ENCODE results near the gene MMP10. TPM values are rescaled to one million over a fixed set of nuclear protein-coding genes. Genes with fewer than 3 reads are reported as not detected.

The MMP10 gene
- total and polyA plus RNA-seq, 2 of the 8 experiments (the other 6 are each of a cell fraction or from before 2014, with no cell fraction given) = 0.03 to 0.17 TPM

DNA sequence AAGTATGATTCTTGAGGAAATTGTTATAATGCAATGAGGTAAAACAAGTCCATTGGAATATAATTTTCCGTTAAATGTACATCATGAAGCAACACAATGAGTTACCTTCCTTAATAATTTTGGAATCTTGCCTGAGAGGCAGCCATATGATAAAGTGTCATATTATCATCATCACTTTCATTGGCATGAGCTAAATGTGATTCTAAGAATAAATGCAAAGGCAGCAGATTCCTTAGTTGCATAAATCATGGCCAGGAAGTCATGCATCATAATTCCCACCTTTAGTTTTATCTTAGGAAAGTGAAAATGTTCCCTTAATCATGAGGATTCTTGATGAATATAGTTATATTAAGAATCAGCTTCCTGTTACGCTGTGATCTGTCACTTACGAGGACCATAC lies 31.8 kb upstream of the MMP10 start (continued):
- TF ChIP-seq SAP30 (IDR thresholded peaks at IDR 0.05; ENCODE audit: insufficient read depth, insufficient replicate concordance, low read length) (no peak), CBX5 (IDR thresholded peaks at IDR 0.05; ENCODE audit: low read depth, low read length) (no peak), SP2 (IDR thresholded peaks at IDR 0.05; ENCODE audit: low read length) (no peak), EGR1 (IDR thresholded peaks at IDR 0.05; ENCODE audit: borderline replicate concordance, low read depth, low read length) (no peak)
